SU-DHL-6 (cell line): ENCODE measurements around the gene GRAMD1B.

Experiments
- EZH2phosphoT487 ChIP-seq: fragments of 200-600 bp; sonication (generic), shearing (Covaris generic); conservative IDR thresholded peaks from 2 replicates; pipeline ENCODE4 v1.6.1; 2018; ENCODE audit warnings: mild to moderate bottlenecking, antibody characterized with exemption, low read length, moderate library complexity, mixed read lengths
- TF ChIP-seq, protein P1 (sequence below): fragments of 200-600 bp; sonication (generic); IDR thresholded peaks from one replicate; pipeline ENCODE4 v1.5.1; 2017; ENCODE audit warnings: antibody characterized with exemption, mild to moderate bottlenecking, low read length, moderate library complexity; ENCODE audit not compliant: insufficient read depth, poor library complexity, severe bottlenecking

DNA sequence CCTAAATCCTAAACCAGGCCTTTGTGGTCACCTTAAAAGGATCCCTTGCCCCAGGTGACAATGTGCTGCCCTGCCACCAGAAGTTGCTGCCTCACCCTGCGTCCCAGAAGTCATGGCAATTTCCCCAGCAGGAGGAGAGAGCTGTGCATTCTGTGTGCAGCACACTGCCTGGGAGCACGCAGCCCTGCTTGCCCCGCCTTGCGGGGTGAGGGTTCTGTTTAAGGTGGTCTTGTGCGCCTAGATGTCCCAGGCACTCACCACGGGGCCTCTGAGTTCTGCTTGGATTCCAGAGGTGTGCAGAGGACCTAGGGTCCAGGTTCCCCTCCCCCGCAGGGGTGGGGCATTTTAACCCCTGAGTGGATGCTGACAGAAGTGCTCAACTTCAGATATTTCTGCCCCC is 95.0 kb downstream of the GRAMD1B start:
- TF ChIP-seq, protein P1, sequence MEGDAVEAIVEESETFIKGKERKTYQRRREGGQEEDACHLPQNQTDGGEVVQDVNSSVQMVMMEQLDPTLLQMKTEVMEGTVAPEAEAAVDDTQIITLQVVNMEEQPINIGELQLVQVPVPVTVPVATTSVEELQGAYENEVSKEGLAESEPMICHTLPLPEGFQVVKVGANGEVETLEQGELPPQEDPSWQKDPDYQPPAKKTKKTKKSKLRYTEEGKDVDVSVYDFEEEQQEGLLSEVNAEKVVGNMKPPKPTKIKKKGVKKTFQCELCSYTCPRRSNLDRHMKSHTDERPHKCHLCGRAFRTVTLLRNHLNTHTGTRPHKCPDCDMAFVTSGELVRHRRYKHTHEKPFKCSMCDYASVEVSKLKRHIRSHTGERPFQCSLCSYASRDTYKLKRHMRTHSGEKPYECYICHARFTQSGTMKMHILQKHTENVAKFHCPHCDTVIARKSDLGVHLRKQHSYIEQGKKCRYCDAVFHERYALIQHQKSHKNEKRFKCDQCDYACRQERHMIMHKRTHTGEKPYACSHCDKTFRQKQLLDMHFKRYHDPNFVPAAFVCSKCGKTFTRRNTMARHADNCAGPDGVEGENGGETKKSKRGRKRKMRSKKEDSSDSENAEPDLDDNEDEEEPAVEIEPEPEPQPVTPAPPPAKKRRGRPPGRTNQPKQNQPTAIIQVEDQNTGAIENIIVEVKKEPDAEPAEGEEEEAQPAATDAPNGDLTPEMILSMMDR, result no peak
- TF ChIP-seq EZH2phosphoT487, result no peak
